Left ventricle myocardium inferior (tissue), 1 donor: ENCODE data around the gene GAPDHS. TPM values are rescaled to one million over a fixed set of nuclear protein-coding genes. Genes with fewer than 3 reads are reported as not detected.

Experiments used
- DNase-seq: peaks from one replicate; pipeline ENCODE4 v3.0.0-alpha.2; 2020
- H3K27ac ChIP-seq: fragments of 200-600 bp; replicated peaks from 2 replicates; pipeline ENCODE4 v1.8.0; 2021
- H3K27me3 ChIP-seq: fragments of 200-600 bp; 2 replicates; pipeline ENCODE4 v1.8.0; 2021; ENCODE audit warnings: low read depth
- H3K36me3 ChIP-seq: fragments of 200-600 bp; 2 replicates; pipeline ENCODE4 v1.8.0; 2021
- H3K4me1 ChIP-seq: fragments of 200-600 bp; 2 replicates; pipeline ENCODE4 v1.8.0; 2021
- H3K4me3 ChIP-seq: fragments of 200-600 bp; 2 replicates; pipeline ENCODE4 v1.8.0; 2021; ENCODE audit warnings: mild to moderate bottlenecking, moderate library complexity
- H3K9me3 ChIP-seq: fragments of 200-600 bp; replicated peaks from 2 replicates; pipeline ENCODE4 v1.8.0; 2021
- CTCF ChIP-seq: fragments of 200-600 bp; IDR thresholded peaks from 2 replicates; pipeline ENCODE4 v1.8.0; 2021; ENCODE audit warnings: antibody characterized with exemption, mild to moderate bottlenecking, borderline replicate concordance
- intact Hi-C: fragments of 100-400 bp; cut with micrococcal nuclease; formaldehyde crosslinking; loops from one replicate; pipeline ENCODE4 v1.11.0; 2022
- total RNA-seq: library from RNA; stranded (reverse); fragmentation: NEBNext Ultra II Directional; extraction: Animal tissue kit (Norgen Biotek cat#: 25700); gene quantifications from one replicate; pipeline ENCODE4 v1.2.1, GENCODE V29; 2021
- donor health status: DM: no; HTN: yes; CAD: no; lungs with severe emphysema.

Gene GAPDHS
- total RNA-seq, 1 donor from 2014 or later = not detected

- Histone ChIP-seq H3K4me1 (peaks cover 11% of the 10 kb centered on the region), H3K4me3 (no peak overlapping the region), H3K27me3 (peaks cover 38% of the 10 kb centered on the region), H3K36me3 (no peaks in the 10 kb centered on the region), H3K9me3 (no peaks in the 10 kb centered on the region), H3K27ac (no peak overlapping the region)
- intact Hi-C loops = no loop called here
- no peak for TF ChIP-seq CTCF
- no peak for DNase-seq
Measured at GRCh38 chr19:35553385-35554000, 20.2 kb downstream of the GAPDHS start.

- H3K4me1 ChIP-seq = peaks cover 13% of the 10 kb centered on the region
- intact Hi-C loops = no loop called here
Measured at GRCh38 chr19:35554076-35554475, 20.8 kb downstream of the GAPDHS start.

GRCh38 chr19:35555301-35556005 is 22.2 kb downstream of the GAPDHS start:
- peaks cover 58% of the 10 kb centered on the region for H3K27me3 ChIP-seq
- no peaks in the 10 kb centered on the region for H3K36me3 ChIP-seq
- H3K27ac ChIP-seq = no peak overlapping the region
- intact Hi-C loops = no loop called here
- H3K9me3 ChIP-seq = no peaks in the 10 kb centered on the region
- no peak for DNase-seq
- H3K4me3 ChIP-seq = no peak overlapping the region
- no peak for TF ChIP-seq CTCF
- peaks cover 13% of the 10 kb centered on the region for H3K4me1 ChIP-seq

More at GRCh38 chr19:35554076-35554475, 20.8 kb downstream of the GAPDHS start:
- peaks cover 44% of the 10 kb centered on the region for H3K27me3 ChIP-seq
- no peak for DNase-seq
- no peaks in the 10 kb centered on the region for H3K9me3 ChIP-seq
- H3K27ac ChIP-seq = no peak overlapping the region
- H3K36me3 ChIP-seq = no peaks in the 10 kb centered on the region
- H3K4me3 ChIP-seq = no peak overlapping the region
- TF ChIP-seq CTCF = no peak

GRCh38 chr19:35556025-35556590 is 22.9 kb downstream of the GAPDHS start:
- Histone ChIP-seq H3K27me3 (peaks cover 64% of the 10 kb centered on the region), H3K9me3 (no peaks in the 10 kb centered on the region), H3K36me3 (no peaks in the 10 kb centered on the region), H3K27ac (no peak overlapping the region), H3K4me1 (peaks cover 13% of the 10 kb centered on the region), H3K4me3 (no peak overlapping the region)
- intact Hi-C loops = no loop called here
- no peak for TF ChIP-seq CTCF
- DNase-seq = no peak

GRCh38 chr19:35556846-35557538 is 23.7 kb downstream of the GAPDHS start:
- no peaks in the 10 kb centered on the region for H3K36me3 ChIP-seq

More at GRCh38 chr19:35556846-35557538, 23.7 kb downstream of the GAPDHS start:
- DNase-seq = no peak
- intact Hi-C loops = no loop called here
- Histone ChIP-seq H3K9me3 (no peaks in the 10 kb centered on the region), H3K4me3 (peak overlapping the region; percentile 56), H3K27ac (no peak overlapping the region), H3K27me3 (peaks cover 73% of the 10 kb centered on the region), H3K4me1 (peaks cover 13% of the 10 kb centered on the region)
- TF ChIP-seq CTCF = no peak
